Measurements from ENCODE around the gene UBXN6.

Gene UBXN6

GRCh38 chr19:4453232-4454179 lies 4.1 kb downstream of the UBXN6 start:
- DNase-seq (ENCODE audit: low read depth, low spot score): no peak
- ChIA-PET CTCF (interaction anchor here (1.1 to 2.2 kb wide), 5 partner anchors 10 to 180 kb away, joined by 3 to 10 read pairs (median 4); partner anchors contain the start of gene CHAF1A), POLR2A (interaction anchor here (1.3 to 2.0 kb wide), 2 partner anchors 9 to 18 kb away, joined by 3 to 7 read pairs; no protein-coding TSS in a partner anchor)
- TF ChIP-seq CTCF (IDR thresholded peaks at IDR 0.05; ENCODE audit: insufficient read depth, low read length, missing control alignments): no peak
- no peak overlapping the region for H3K4me3 ChIP-seq (ENCODE audit: low read depth, low read length)

GRCh38 chr19:4452230-4452990 lies 5.2 kb downstream of the UBXN6 start:
- CTCF ChIA-PET: interaction anchor here (1.5 to 1.6 kb wide), 2 partner anchors 9 to 50 kb away, joined by 3 to 4 read pairs; no protein-coding TSS in a partner anchor
- no peak overlapping the region for H3K4me3 ChIP-seq (ENCODE audit: low read depth, low read length)
- no peak for DNase-seq (ENCODE audit: low read depth, low spot score)
- POLR2A ChIA-PET: interaction anchor here (2.0 kb wide), 1 partner anchor 8 kb away, joined by 7 read pairs; no protein-coding TSS in a partner anchor
- TF ChIP-seq CTCF (IDR thresholded peaks at IDR 0.05; ENCODE audit: insufficient read depth, low read length, missing control alignments): no peak

DNA sequence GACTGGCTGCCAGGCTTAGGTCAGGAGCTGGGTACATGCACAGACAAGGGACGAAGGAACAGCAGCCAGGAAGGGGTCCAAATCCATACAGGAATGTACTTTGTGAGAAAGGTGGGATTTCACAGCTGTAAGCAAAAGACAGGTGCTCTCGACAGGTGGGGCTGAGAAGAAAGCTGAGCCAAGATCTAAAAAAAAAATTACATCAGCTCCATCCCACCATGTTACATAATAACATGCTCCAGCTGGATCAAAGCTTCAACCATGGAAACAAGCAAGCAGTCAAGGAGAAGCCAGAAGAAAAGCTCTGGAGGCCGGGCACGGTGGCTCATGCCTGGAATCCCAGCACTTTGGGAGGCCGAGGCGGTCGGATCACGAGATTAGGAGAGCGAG lies 8.0 kb downstream of the UBXN6 start:
- POLR2A ChIA-PET: no interaction called here
- CTCF ChIA-PET: interaction anchor here (2.3 kb wide), 1 partner anchor 49 kb away, joined by 5 read pairs; the partner anchor contains the start of gene SH3GL1
- TF ChIP-seq CTCF (IDR thresholded peaks at IDR 0.05; ENCODE audit: insufficient read depth, low read length, missing control alignments): no peak

GRCh38 chr19:4449022-4449638 lies 8.5 kb downstream of the UBXN6 start:
- no peak for TF ChIP-seq CTCF (IDR thresholded peaks at IDR 0.05; ENCODE audit: insufficient read depth, low read length, missing control alignments)
- H3K4me3 ChIP-seq (ENCODE audit: low read depth, low read length): no peak overlapping the region
- DNase-seq (ENCODE audit: low read depth, low spot score): no peak
- CTCF ChIA-PET: interaction anchor here (2.3 kb wide), 1 partner anchor 49 kb away, joined by 5 read pairs; the partner anchor contains the start of gene SH3GL1
- POLR2A ChIA-PET: no interaction called here

More for the DNA sequence above, 8.0 kb downstream of the UBXN6 start:
- DNase-seq (ENCODE audit: low read depth, low spot score): no peak
- no peak overlapping the region for H3K4me3 ChIP-seq (ENCODE audit: low read depth, low read length)

- no peak for TF ChIP-seq CTCF (IDR thresholded peaks at IDR 0.05; ENCODE audit: insufficient read depth, low read length, missing control alignments)
- POLR2A ChIA-PET: no interaction called here
- no peak for DNase-seq (ENCODE audit: low read depth, low spot score)
- no peak overlapping the region for H3K4me3 ChIP-seq (ENCODE audit: low read depth, low read length)
- CTCF ChIA-PET: interaction anchor here (0.6 to 2.3 kb wide), 2 partner anchors 8 to 48 kb away, joined by 3 to 5 read pairs; partner anchors contain the start of gene SH3GL1
Observed at GRCh38 chr19:4448147-4448985, 9.2 kb downstream of the UBXN6 start.
